SIG-M5 treated with dmso at 0.1 percent for 504 hours (cell line): ENCODE data around the gene ALG14.
"Not testable (repeated sequence)": the region's sequence is repeated elsewhere in the genome, so short reads cannot be mapped to it uniquely, and the experiment has no call there.

ENCODE experiments used
- DNase-seq: peaks from one replicate; lab custom pipeline; 2025; ENCODE audit not compliant: unreplicated experiment; lab: John Stamatoyannopoulos, UW

ALG14 gene

GRCh38 chr1:94955767-94956632, 116.8 kb downstream of the ALG14 start:
- DNase-seq = no peak

DNA sequence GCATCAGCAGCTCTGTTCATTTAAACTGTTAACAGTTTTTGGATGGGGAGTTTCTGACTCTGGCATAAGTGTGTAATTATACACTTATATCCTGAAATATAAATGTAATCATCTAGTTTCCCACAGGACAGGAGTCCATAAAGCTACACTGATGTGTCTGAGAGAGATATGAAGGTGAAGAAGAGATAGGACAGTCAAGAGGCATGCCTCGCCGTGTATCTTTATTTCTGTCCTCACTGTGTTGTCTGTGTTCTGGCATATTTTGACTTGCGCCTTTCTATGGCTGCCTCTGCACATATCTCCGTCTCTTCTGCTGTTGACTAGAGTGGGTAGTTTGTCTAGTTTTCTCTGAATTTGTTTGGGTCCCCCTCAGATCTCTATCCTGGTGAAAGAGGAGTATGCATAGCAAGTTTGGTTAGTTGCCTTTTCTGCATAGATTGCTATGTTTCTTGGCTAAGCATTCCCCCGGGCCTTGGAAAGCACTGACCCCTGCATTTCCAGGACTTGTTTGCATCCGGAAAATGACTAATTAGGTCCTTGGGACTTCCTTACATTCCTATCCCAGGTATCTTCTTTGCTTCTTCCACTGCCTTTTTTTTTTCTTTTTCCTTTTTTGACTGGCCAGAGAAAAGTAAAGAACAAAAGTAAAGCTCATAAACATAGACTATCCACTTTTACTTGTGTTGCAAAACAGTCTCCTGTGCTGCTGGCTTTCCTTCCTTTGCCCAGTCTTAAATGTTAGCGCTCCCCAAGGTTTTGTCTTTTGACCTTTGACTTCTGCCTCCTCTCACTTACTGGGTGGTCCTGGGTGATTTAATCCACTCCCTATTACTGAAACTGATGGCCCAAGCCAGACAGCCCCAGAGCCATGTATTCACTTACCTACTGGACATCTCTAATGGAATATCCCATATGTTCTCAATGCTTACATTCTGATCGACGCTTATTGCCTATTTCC, 118.2 kb downstream of the ALG14 start:
- no peak for DNase-seq

GRCh38 chr1:94953746-94954145, 119.0 kb downstream of the ALG14 start:
- DNase-seq = no peak

DNA sequence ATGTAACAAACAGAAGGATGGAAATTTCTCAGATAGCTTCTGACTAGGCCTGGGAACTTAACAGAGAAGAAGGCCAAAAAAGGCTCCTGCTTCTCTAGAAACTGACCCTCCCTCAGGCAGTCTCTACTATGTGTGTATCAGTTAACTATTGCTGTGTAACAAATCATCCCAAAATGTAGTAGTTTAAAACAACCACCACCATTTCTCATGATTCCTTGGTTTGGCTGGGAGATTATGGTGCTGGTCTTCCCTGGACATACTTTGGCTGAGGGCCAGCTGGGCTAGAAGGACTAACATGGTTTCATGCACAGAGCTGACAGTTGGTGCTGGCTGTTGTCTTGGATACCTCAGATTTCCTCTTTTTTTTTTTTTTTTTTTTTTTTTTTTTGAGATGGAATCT, 119.6 kb downstream of the ALG14 start:
- no peak for DNase-seq

DNA sequence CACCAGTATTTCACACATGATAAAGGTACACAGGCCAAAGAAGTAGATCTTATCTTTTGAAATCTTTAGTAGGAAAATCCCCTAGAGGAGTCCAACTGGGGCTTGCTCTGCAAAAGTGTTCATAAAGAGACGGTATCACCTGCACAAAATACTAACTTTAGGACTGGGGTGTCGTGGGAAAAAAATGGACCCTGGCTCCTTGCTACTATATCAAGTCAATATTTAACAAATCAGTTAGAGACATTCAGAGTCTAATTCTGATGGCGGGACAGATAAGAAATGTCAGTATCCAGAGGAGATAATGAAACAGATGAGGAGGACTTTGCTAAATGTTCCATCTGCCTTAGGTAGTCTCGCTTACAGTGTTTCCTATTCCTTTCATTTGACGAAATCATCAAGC, 120.2 kb downstream of the ALG14 start:
- no peak for DNase-seq

DNA sequence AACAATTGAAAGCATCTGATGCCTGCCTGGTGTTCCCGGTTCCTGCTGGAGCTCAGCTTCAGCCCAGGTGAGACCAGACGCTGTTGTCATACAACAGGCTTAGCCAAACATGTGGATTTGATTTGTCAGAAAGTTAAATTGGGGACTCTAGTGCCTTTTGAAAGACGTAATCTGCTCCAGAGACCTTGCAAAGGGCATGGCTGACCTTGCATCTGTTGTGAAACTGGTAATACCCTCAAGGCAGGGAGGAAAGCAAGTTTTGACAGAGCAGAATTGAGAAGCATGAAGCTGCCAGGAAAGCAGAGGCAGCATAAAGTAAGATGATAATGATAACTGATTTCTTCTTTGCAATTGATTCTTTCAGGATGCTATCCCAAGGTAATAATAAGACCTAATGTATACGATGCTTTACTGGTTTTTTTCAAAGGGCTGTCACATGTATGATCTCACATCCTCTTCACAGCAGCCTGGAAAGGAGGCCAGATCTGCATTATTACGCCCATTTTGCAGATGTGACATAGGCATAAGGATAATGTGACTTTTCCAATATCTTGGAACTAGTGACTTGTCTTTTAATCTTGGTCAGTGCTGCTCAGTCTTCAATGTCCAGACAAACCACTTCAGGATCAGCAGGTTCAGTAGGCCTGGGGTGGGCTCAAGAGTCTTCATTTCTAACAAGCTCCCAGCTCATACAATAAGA, 121.1 kb downstream of the ALG14 start:
- DNase-seq = no peak

DNA sequence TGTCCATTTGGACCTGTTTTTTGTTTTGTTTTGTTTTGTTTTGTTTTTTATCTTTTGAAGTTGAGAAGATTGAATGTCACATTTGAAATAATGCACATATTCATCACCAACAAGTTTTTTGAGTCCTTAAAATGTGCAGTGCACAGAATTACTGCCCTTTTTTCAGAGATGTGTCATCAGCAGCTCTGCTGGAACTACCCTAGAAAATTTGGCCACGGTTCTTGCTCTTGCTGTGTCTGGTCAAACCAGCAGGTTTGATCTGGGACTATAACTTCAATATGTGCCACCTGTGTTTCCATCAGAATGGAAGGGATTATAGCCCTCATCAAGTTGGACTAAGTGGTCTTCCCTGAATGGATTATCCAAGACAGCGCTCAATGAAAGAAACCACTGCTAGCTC, 121.7 kb downstream of the ALG14 start:
- DNase-seq = no peak

- DNase-seq = no peak
These were observed 122.8 kb downstream of the ALG14 start for GRCh38 chr1:94949681-94950661.

DNA sequence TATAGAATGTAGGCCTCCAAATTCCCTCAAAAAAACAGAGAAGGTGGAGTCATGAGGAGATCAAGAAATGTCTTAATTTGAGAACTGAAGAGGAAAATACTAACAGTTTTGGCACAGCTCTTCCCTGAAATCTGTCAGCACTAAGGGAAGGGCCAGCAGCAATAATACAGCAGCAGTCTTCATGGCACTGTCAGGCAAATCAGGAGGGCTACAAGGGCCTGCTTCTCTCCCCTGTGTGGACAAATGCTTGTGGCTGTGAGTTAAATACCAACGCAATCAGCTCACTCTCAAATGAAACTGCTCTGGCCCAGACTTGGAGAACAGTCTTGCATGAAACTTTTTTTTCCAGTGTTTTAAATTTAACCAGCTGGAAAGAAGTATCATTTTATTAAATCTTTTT, 125.3 kb downstream of the ALG14 start:
- no peak for DNase-seq

GRCh38 chr1:94946886-94947285, 125.9 kb downstream of the ALG14 start:
- no peak for DNase-seq

- no peak for DNase-seq
These were observed 130.3 kb downstream of the ALG14 start for GRCh38 chr1:94942171-94943128.

DNA sequence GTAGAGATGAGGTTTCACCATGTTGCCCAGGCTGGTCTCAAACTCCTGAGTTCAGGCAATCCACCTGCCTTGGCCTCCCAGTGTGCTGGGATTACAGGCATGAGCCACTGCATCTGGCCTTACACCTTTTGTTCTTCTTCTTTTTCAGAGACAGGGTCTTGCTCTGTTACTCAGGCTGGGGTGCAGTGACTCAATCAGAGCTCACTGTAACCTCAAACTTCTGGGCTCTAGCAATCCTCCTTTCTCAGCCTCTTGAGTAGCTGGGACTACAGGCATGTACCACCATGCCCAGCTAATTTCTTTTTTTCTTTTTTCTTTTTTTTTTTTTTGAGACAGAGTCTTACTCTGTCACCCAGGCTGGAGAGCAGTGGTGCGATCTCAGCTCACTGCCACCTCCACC, 131.3 kb downstream of the ALG14 start:
- DNase-seq = not testable (repeated sequence)

- DNase-seq = no peak
These were observed 132.0 kb downstream of the ALG14 start for GRCh38 chr1:94940738-94941137.

DNA sequence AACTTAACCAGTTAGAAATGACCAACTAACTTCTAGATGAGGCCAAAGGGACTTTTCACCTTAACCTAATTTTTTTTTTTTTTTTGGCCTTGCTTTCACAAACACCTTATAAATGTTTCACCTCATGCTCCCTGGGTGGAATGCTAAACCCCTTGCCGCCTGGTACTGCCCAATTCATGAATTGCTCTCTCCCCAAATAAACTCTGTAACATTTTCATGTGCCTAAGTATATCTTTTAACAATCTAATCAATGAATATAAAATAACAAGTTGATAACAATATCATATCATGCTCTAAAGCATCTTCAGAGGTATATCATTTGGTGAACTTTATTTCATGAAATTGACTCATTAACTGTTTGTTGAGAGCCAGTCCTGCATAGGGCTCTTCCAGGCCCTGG, 134.9 kb downstream of the ALG14 start:
- no peak for DNase-seq

DNA sequence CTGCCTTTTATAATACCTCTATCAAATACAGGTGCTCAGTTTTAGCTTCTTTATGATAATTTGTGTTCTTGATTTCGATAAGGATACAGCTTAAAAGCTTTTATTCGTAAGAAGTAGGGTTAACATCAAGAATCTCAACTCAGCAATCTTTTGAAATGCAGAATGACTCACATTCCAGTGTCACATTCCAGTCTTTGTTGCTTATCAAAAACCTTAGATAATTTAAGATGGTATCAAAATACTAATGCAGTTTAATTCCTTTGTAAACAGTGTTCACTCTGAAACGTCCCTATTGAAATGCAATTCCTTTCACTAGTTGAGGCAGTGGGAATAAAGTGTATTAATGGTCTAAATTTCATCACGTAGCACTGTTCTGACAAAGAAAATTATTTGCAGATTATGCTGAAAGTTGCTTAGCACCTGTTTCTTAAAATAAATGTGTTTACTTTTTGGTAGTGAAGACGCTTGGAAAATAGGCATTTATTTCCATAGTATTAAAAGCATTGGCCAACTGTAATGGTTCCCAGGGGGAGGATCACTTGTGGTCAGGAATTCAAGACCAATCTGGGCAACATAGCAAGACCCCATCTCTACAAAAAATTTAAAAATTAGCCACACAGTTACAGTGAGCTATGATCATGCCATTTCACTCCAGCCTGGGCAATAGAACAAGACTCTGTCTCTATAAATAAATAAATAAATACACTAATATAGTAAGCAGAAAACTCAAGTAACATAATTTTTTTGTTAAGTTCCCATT, 135.7 kb downstream of the ALG14 start:
- no peak for DNase-seq

DNA sequence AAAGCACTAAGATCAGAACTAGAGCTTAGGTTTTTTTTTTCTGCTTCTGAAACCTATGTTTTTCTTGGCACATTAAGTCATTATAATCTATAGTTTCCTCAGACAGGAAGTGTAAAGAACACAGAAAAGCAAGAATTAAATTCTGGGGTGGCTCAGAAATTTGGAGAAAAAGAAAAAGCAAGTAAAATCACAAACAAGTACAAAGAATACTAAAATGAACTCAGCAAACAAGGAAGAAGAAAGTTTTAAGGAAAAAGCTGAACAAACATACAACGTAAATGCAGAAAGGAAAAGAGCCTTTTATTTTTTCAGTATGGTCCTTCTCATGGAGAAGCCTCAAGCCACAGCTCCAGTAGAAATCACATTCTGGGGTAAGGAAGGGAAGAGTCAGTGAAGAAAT, 137.3 kb downstream of the ALG14 start:
- no peak for DNase-seq

DNA sequence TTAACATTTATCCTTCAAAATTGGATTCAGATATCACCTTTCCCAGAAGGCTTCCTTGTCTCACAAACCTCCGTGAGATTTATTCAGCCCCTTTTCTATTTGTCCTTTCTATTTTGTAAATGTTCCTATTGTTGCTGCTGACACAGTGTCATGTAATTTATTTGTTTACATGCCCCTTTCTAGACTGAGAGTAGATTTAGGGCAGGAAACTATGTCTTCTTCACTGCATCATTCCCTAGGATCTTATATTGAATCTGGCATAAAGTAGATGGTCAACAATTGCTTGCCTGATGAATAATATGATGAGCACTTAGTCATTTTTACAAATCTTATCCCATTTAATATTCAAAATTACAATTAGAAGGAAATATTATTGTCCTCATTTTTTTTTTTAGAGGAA, 137.7 kb downstream of the ALG14 start:
- DNase-seq = no peak

DNA sequence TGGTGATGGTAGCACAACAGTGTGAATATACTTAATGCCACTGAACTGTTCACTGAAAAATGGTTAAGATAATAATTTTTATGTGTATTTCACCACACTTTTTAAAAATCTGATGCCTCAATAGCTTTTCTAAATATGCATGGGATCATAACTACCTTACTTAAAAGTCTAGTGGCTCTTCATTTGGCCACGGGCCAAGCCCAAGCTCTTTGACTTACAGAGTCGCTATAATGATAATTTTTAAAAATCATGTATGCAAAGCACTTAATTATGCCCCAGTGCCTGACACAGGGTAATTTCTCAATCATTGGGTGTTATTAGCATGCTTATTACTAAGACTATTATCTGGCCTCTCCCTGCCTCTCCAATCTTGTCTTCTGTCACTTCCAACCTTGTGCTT, 138.2 kb downstream of the ALG14 start:
- DNase-seq = no peak
